H1 (cell line): ENCODE measurements around the gene PARD3.

Experiments used
- KDM5A ChIP-seq: fragments of 200-600 bp; IDR thresholded peaks from 2 replicates; pipeline ENCODE4 v1.7.1; 2012; ENCODE audit warnings: mild to moderate bottlenecking, low read length, inconsistent platforms, mixed read lengths
- POLR2A ChIP-seq, 2 experiments: IDR thresholded peaks; 1 replicate in 1 of 2; 2 replicates in 1 of 2; pipeline ENCODE4 v1.6.1; 2011; ENCODE audit warnings: low read depth in 2 of 2, low read length in 2 of 2, mild to moderate bottlenecking in 2 of 2; ENCODE audit errors: control extremely low read depth in 1 of 2

DNA sequence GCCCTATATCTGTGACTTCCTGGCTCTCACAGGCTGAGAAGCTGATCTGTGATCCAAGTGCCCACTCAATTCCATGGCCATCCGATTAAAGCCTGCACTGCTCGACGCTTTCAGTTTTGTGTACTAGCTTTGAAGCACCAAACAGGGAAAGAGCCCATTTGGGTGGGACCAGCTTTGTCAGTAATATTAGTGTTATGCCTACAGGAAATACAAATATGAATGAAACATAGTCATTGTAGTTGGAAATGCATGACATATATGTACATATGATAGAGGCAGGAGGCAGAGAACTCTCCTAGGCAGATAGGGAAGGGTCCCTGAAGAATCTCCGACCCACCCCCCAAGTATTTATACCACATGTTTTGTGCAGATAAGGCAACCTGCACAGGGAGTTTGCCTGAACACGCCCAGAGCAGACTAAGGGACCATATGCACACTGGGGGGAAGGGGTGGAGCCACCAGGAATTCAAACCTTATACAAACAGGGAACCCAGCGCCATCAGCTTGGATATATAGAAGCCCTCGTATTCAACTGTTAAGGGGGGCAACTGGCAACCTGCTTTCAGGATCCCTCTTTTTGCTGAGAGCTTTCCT is 653.2 kb downstream of the PARD3 start:
- TF ChIP-seq KDM5A = no peak
- no peak for TF ChIP-seq POLR2A (IDR thresholded peaks at IDR 0.05; ENCODE audit: control extremely low read depth in 1 of 2, low read depth in 2 of 2, low read length in 2 of 2)
